HG03095 (cell line): ENCODE data around the gene LIAS.
"Not testable (repeated sequence)": the region's sequence is repeated elsewhere in the genome, so short reads cannot be mapped to it uniquely, and the experiment has no call there.

Source experiments
- ATAC-seq: cut with Tn5 transposase; IDR thresholded peaks from one replicate; pipeline ENCODE4 v1.9.1; 2021; ENCODE audit warnings: moderate library complexity; ENCODE audit not compliant: unreplicated experiment

LIAS gene

DNA sequence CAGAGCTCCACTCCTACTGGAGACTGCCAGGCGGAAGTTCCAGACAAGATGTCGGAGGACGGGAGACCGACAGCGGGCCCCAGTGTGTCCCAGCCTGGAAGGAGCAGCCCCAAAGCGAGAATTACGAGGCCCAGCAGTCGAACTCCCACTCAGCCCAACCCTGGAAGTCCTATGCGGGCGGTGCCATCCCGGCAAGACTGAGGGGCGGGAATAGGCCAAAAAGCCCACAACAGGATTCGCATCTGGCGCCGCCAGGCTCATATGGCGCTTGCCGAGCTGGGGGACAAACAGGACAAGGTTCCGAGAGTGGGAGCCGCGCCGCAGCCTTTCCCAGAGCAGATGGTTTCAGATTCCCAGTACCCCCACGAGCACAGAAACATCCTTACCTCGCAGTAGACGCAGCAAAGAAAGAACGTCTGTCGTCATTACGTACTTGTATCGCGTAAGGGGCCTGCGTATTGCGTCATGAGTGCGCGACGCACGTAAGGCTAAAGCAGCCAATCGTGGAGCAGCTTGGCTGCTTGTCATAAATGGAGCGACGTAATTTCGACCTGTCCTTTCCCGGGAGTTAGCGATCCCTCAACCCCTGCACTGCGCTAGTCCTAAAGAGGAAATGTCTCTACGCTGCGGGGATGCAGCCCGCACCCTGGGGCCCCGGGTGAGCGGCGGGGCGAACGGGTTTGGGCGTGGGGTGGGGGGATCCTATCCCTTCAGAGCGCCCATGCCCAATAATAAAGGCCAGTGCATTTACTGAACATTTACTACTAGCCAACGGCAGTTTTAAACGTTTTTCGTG is at the start of gene LIAS, which contains the start of gene RPL9:
Gene LIAS (plus strand): TSS at position 552 of the 796 bp plus-strand sequence. CDS start 62 bp downstream, at position 614.
Gene RPL9 (minus strand): TSS at position 418 of the 796 bp plus-strand sequence. CDS start 483 bp downstream, outside the sequence.
- peak; percentile 76 for ATAC-seq

DNA sequence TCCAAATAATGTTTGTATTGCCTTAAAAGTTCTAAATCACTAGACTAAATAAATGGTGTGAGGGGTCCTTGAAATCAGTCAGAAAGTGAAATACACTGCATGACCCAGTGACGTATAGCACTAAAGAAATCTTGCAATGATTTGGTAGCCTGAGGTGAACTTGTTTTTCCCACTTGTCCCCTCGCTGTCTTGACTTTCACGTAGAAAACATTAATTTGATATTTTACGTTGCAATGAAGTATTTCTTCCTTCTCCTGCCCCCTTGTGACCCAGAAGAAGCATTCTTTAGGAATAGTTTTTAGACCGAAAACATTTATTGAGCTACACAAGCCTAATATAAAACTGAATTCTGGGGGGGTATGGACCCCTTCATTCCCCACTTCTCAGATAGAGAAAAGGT is 48.4 kb upstream of the LIAS start:
- ATAC-seq, result no peak

DNA sequence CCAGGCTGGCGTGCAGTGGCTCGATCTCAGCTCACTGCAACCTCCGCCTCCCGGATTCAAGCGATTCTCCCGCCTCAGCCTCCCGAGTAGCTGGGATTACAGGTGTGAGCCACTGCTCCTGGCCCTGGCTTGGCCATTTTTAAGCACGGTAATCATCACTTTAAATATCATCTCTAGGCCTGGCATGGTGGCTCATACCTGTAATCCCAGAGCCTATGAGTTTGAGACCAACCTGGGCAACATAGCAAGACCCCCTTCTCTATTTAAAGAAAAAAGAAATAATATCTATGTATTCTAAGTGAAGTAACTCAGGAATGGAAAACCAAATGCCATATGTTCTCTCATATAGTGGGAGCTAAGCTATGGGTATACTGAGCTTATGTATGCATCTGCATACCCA is 47.3 kb upstream of the LIAS start:
- ATAC-seq, result not testable (repeated sequence)

DNA sequence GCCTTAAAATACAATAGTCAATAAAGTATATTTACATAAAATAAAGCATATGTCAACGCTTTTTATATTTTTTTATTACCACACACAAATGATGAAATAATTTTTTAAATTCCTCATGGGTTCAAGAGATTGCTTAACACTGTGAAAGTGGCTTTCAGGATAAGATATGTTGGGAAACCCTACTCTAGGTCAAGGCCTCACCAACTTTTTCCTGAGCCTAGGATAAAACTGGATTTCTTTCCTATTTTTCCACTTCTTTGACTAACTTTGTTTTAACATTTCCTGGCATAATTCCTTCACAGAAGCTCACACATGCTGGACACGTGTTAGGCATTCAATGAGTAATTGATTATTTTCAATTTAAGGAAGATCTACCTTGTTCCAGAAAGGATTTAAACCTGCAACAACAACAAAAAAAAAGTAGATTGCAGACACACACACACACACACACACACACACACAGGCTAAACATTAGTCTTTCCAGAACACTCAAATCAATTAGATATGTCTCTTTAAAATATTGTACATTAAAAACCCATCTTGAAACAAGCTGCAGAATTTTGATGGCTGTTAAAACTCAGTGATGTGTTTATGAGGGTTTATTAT is 43.1 kb upstream of the LIAS start:
- ATAC-seq, result no peak

- ATAC-seq, result no peak
Measured at GRCh38 chr4:39422247-39422646, 36.6 kb upstream of the LIAS start.

DNA sequence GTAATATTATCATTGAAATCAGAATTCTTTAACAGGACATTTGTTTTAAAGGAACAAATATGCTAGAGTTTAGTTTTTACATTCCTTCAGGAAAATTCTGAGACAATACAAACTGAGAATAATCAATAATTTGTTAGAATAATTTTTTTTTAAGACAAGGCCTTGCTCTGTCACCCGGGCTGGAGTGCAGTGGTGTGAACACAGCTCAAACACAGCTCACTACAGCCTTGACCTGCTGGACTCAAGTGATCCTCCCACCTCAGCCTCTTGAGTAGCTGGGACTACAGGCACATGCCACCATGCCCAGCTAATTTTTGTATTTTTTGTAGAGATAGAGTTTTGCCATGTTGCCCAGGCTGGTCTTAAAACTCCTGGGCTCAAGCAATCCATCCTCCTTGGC is 33.6 kb upstream of the LIAS start:
- not testable (repeated sequence) for ATAC-seq

GRCh38 chr4:39426728-39427127 is 32.1 kb upstream of the LIAS start:
- no peak for ATAC-seq

DNA sequence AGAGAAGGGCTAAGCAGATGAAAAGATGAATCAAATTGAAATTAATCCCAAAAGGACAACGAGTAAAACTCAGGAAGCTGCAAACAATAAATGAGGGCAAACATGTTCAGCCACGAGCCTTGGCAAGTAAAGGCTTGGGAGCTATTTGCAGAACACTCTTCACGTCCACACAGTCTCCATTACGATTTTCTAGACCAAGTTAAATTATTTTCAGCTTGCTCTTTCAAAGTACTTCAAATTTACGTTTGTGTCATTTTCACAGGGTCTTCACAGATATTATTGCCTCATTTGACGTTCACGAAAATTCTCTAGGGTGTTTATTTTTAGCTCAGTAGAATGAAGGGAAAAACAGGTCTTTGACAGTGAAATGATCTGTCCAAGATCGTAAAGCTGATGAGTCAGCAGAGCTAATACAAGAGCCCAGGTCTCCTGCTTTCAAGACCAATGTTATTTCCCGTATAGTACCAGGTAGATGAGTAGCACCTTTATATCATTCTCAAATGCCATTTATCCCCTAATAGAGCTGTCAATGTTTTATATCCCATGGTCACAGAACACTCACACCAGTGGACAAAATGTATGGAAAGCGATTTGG is 31.2 kb upstream of the LIAS start:
- no peak for ATAC-seq

DNA sequence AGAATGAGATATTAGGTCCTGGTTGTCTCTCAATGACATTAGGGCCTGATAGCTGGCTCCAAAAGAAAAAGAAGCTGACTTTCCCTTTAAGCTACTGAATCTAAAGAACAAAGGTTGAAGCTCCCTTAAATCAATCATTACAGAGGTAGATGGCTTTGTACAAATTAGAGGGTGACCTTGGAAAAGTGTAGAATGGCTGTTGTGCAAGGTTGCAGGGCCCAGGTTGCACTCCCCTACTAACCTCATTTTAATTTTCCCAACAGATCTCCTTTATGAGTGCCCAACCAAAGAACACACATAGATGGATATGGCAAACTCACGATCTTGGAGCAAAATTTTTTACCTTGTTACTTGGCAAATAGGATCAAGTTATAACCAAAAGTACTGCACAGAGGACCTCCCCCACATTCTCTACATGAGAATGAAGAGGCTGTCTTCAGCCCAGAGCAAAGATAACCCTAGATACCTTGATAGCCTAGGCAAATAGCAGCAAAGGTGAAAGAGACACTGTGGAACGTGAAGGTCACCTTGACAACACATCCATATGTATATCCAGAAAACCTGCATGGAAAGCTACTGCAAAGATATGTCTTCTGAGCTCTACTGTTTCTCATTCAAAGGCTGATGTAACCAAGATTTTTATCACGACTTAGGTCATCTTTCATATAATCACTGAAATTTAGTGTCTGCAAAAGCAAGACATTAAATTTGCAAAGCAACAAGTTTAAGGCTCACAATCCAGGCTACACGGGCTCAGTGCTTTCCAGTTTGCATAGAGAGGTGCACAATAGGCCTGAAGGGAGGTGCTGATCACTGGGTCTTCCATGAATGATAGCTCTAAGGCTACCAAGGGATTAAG is 29.2 kb upstream of the LIAS start:
- ATAC-seq, result no peak

DNA sequence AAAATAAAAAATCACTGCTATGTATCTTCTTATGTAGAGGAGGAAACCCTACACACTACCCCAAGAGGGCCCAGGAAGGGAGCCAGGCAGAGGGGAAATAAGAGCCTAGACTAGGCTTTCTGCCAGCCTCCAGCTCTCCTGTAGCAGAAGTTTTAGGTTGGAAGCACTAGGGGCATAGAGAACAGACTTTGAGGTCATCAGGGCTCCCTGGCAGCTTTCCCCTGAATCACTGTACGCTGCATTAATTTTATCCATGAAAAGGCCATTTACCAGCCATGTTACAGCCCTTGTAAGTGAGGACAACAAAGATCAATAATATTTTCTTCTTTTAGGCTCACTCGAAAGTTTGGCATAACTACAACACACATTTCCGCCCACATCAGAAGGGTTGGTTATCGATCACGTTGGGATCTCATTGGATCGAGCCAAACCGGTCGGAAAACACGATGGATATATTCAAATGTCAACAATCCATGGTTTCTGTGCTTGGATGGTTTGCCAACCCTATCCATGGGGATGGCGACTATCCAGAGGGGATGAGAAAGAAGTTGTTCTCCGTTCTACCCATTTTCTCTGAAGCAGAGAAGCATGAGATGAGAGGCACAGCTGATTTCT is 24.9 kb upstream of the LIAS start:
- ATAC-seq, result no peak

DNA sequence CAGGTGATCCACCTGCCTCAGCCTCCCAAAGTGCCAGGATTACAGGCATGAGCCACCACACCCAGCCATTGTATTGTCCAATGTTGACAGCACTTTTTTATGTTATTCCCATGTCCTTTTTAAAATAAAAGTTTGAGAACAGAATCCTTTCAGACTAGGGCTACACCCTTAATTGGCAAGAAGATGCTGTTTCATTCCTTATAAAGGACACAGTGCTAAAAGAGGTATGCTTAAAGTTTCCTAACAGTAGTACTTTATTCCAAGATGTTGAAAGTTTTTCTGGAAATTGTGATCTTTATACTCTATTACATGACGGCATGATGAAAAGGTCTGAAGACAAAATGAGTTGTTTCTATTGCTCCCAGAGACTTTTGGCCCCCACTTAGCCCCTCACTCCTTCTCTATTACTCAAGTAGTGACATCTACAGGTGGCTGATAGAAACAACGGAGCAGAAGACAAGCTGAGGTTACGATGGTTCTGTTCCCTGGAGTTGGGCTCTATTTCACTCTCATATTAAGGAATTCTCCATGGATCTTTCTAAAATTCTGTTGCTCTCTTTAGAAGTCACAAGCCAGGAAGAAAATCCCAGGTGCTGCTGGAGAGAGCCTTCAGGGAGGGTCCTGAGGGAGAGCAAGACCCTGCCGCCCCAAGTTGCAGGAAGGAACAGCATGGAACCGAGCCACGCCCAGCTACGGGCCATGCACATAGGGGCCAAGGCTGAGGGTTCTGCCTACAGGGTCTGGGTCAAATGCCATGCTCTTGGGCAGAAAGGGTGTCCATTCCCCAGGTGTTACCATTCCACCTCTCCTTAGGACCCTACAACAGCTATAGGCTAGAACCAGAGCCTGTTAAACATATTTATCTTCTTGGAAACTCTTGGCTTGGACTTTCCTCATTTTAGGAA is 22.9 kb upstream of the LIAS start:
- ATAC-seq, result no peak

GRCh38 chr4:39441593-39441992 is 17.3 kb upstream of the LIAS start:
- no peak for ATAC-seq

- no peak for ATAC-seq
Measured at GRCh38 chr4:39442998-39443397, 15.9 kb upstream of the LIAS start.

GRCh38 chr4:39446483-39446841 is 12.4 kb upstream of the LIAS start:
- ATAC-seq, result no peak

DNA sequence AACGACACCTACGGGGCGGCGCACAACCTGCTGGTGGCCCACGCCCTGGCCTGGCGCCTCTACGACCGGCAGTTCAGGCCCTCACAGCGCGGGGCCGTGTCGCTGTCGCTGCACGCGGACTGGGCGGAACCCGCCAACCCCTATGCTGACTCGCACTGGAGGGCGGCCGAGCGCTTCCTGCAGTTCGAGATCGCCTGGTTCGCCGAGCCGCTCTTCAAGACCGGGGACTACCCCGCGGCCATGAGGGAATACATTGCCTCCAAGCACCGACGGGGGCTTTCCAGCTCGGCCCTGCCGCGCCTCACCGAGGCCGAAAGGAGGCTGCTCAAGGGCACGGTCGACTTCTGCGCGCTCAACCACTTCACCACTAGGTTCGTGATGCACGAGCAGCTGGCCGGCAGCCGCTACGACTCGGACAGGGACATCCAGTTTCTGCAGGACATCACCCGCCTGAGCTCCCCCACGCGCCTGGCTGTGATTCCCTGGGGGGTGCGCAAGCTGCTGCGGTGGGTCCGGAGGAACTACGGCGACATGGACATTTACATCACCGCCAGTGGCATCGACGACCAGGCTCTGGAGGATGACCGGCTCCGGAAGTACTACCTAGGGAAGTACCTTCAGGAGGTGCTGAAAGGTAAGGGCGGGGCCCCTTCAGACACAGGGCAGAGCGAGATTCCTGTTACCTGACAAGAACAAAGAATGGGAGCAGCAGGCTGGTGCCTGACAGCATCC is 11.8 kb upstream of the LIAS start:
- ATAC-seq, result peak; percentile 86

GRCh38 chr4:39450618-39451017 is 8.2 kb upstream of the LIAS start:
- ATAC-seq, result no peak

- ATAC-seq, result no peak
Measured at GRCh38 chr4:39451423-39452023, 7.3 kb upstream of the LIAS start.

- ATAC-seq, result no peak
Measured at GRCh38 chr4:39452153-39452859, 6.5 kb upstream of the LIAS start.
